ENCODE data around the gene RBM39. TPM values are rescaled to one million over a fixed set of nuclear protein-coding genes. Genes with fewer than 3 reads are reported as not detected.
A peak's percentile ranks its signal among the peaks of the same experiment; 100 is the strongest.

Gene RBM39
- total and polyA plus RNA-seq, 2 of the 13 experiments (the other 11 are each of a cell fraction or from before 2014, with no cell fraction given) = 788 to 920 TPM

GRCh38 chr20:35716330-35716729, 25.7 kb downstream of the RBM39 start:
- TF ChIP-seq ZFP36L1 (CRISPR knock-in tag; IDR thresholded peaks at IDR 0.05) (0 out of 2 replicates have a peak, but pooled peaks have one; percentile 19), POLR2AphosphoS2 (IDR thresholded peaks at IDR 0.05; ENCODE audit: low read depth, low read length) (peak; percentile 95; the same call in 1 of the 2 replicates), IKZF5 (CRISPR knock-in tag; IDR thresholded peaks at IDR 0.05) (no peak), ZNF160 (CRISPR knock-in tag; IDR thresholded peaks at IDR 0.05) (no peak), ZNF781 (CRISPR knock-in tag; IDR thresholded peaks at IDR 0.05; ENCODE audit: borderline replicate concordance, not compliant biosample characterization) (peak; percentile 52), FOSL2 (CRISPR knock-in tag; IDR thresholded peaks at IDR 0.05) (no peak), KDM3A (CRISPR knock-in tag; IDR thresholded peaks at IDR 0.05; ENCODE audit: low read depth) (no peak), ZSCAN20 (CRISPR knock-in tag; IDR thresholded peaks at IDR 0.05; ENCODE audit: borderline replicate concordance) (no peak), ZNF350 (CRISPR knock-in tag; IDR thresholded peaks at IDR 0.05; ENCODE audit: borderline replicate concordance, low read depth) (no peak), JUN (CRISPR knock-in tag; IDR thresholded peaks at IDR 0.05) (no peak), HNRNPLL (IDR thresholded peaks at IDR 0.05; ENCODE audit: low read depth, low read length, poor library complexity, severe bottlenecking) (no peak), POLR2AphosphoS5 (IDR thresholded peaks at IDR 0.05; ENCODE audit: low read depth, low read length) (peak; percentile 58; the same call in 1 of the 2 replicates), THRA (CRISPR knock-in tag; IDR thresholded peaks at IDR 0.05; ENCODE audit: borderline replicate concordance) (no peak), TRIM24 (CRISPR knock-in tag; IDR thresholded peaks at IDR 0.05) (no peak), ZNF382 (CRISPR knock-in tag; IDR thresholded peaks at IDR 0.05; ENCODE audit: borderline replicate concordance) (no peak), ZNF12 (CRISPR knock-in tag; IDR thresholded peaks at IDR 0.05) (no peak), ELF4 (CRISPR knock-in tag; IDR thresholded peaks at IDR 0.05; ENCODE audit: borderline replicate concordance) (no peak)
- FAIRE-seq (no peak), DNase-seq (ENCODE audit: low spot score) (no peak), ATAC-seq (no peak)
- Histone ChIP-seq H2AFZ (ENCODE audit: low read length) (no peak overlapping the region), H3K27me3 (ENCODE audit: control insufficient read depth in 1 of 2, insufficient read depth in 2 of 2, low read length in 2 of 2) (no peaks in the 10 kb centered on the region), H3K4me3 (replicated peaks in 1 of 3; ENCODE audit: insufficient read depth in 1 of 3, low read depth in 2 of 3, low read length in 3 of 3) (no peak overlapping the region), H3K4me1 (ENCODE audit: insufficient read depth, low read length) (peaks cover 5% of the 10 kb centered on the region; the same call in 1 of the 2 replicates), H3K79me2 (ENCODE audit: insufficient read depth, low read length) (peaks cover 89% of the 10 kb centered on the region), H3K27ac (ENCODE audit: extremely low read length, insufficient read depth, low read length) (no peak overlapping the region), H3K36me3 (replicated peaks in 1 of 2; ENCODE audit: control insufficient read depth in 1 of 2, insufficient read depth in 2 of 2, low read length in 2 of 2) (peaks cover 74 to 94% of the 10 kb centered on the region in 2 experiments), H3K4me2 (ENCODE audit: low read depth, low read length) (no peak overlapping the region), H4K20me1 (ENCODE audit: insufficient read depth, low read length) (peaks cover 98% of the 10 kb centered on the region), H3K9me3 (ENCODE audit: low read length) (no peaks in the 10 kb centered on the region), H3K9ac (ENCODE audit: insufficient read depth, low read depth, low read length) (no peak overlapping the region)
- intact Hi-C loops (cut with micrococcal nuclease; ENCODE audit: unreplicated experiment) = no loop called here
- BruUV-seq (replicated peaks) = no TSS peak
- ChIA-PET POLR2A (interaction anchor here (4.6 to 23.6 kb wide), 3 partner anchors 9 to 26 kb away, joined by 38 to 319 read pairs (median 57); partner anchors contain the start of genes NFS1, RBM39 and ROMO1), CTCF (ENCODE audit: low intra/inter-chr PET ratio, low total read pairs) (no interaction called here)
- WGBS (ENCODE audit: low lambda C conversion rate) = 96% methylated on average over 4 of the region's 4 CpGs
- in situ Hi-C loops (cut with HindIII; ENCODE audit: extremely low pct_ligation_motif_present, low pct_unique_long_range_greater_than_20kb) = no loop called here
